GM23248 (cell line): ENCODE data around the gene SEPTIN1. TPM values are rescaled to one million over a fixed set of nuclear protein-coding genes. Genes with fewer than 3 reads are reported as not detected.
A peak's percentile ranks its signal among the peaks of the same experiment; 100 is the strongest.

Source experiments
- DNase-seq: peaks from one replicate; pipeline ENCODE4 v3.0.0-alpha.2; 2015
- H2AFZ ChIP-seq: fragments of 200-600 bp; sonication (generic); 2 replicates; pipeline ENCODE4 v1.6.1; 2016; ENCODE audit warnings: antibody characterized with exemption
- H3F3A ChIP-seq: fragments of 200-600 bp; sonication (generic); 2 replicates; pipeline ENCODE4 v1.6.1; 2016; ENCODE audit warnings: mild to moderate bottlenecking, antibody characterized with exemption, mixed run types; ENCODE audit not compliant: insufficient read depth
- H3K27ac ChIP-seq: fragments of 200-600 bp; sonication (generic); 2 replicates; pipeline ENCODE4 v1.5.1; 2016; ENCODE audit warnings: mild to moderate bottlenecking
- H3K27me3 ChIP-seq: fragments of 200-600 bp; sonication (generic); replicated peaks from 2 replicates; pipeline ENCODE4 v1.6.1; 2016; ENCODE audit warnings: mild to moderate bottlenecking; ENCODE audit not compliant: insufficient read depth
- H3K36me3 ChIP-seq: fragments of 200-600 bp; sonication (generic); 2 replicates; pipeline ENCODE4 v1.6.1; 2016; ENCODE audit warnings: low read depth, mild to moderate bottlenecking
- H3K4me1 ChIP-seq: fragments of 200-600 bp; sonication (generic); 2 replicates; pipeline ENCODE4 v1.6.1; 2016; ENCODE audit warnings: mild to moderate bottlenecking; ENCODE audit not compliant: insufficient read depth
- H3K4me2 ChIP-seq: fragments of 200-600 bp; sonication (generic); one replicate; pipeline ENCODE4 v1.6.1; 2016; ENCODE audit warnings: mild to moderate bottlenecking; ENCODE audit not compliant: unreplicated experiment
- H3K4me3 ChIP-seq: fragments of 200-600 bp; sonication (generic); 2 replicates; pipeline ENCODE4 v1.5.1; 2016; ENCODE audit warnings: mild to moderate bottlenecking
- H3K79me2 ChIP-seq: fragments of 200-600 bp; sonication (generic); 2 replicates; pipeline ENCODE4 v1.6.1; 2016; ENCODE audit warnings: mild to moderate bottlenecking; ENCODE audit not compliant: insufficient read depth
- H3K9ac ChIP-seq: fragments of 200-600 bp; sonication (generic); 2 replicates; pipeline ENCODE4 v1.6.1; 2016; ENCODE audit warnings: mild to moderate bottlenecking
- H3K9me2 ChIP-seq: fragments of 200-600 bp; sonication (generic); 2 replicates; pipeline ENCODE4 v1.6.1; 2016; ENCODE audit warnings: mixed run types, mild to moderate bottlenecking, moderate library complexity; ENCODE audit not compliant: insufficient read depth
- H3K9me3 ChIP-seq: fragments of 200-600 bp; sonication (generic); one replicate; pipeline ENCODE4 v1.6.1; 2017; ENCODE audit warnings: low read depth
- H4K20me1 ChIP-seq: fragments of 200-600 bp; sonication (generic); 2 replicates; pipeline ENCODE4 v1.6.0; 2016; ENCODE audit not compliant: insufficient read depth
- EZH2 ChIP-seq: fragments of 200-600 bp; sonication (generic); IDR thresholded peaks from 2 replicates; pipeline ENCODE4 v1.6.1; 2018; ENCODE audit warnings: antibody characterized with exemption, mild to moderate bottlenecking; ENCODE audit not compliant: insufficient read depth, poor library complexity, severe bottlenecking
- EZH2phosphoT487 ChIP-seq: fragments of 200-600 bp; sonication (generic); IDR thresholded peaks from 2 replicates; pipeline ENCODE4 v1.6.1; 2018; ENCODE audit warnings: antibody characterized with exemption, moderate library complexity, mild to moderate bottlenecking, low read depth; ENCODE audit not compliant: insufficient read depth
- WGBS, 2 experiments: methylation state at CpG; one replicate each; pipeline ENCODE4 v1.1.6; 2015 to 2017; ENCODE audit warnings: low lambda C conversion rate in 2 of 2, low coverage in 1 of 2; ENCODE audit errors: missing lambda C conversion rate in 2 of 2; 5-methylcytosine and 5-hydroxymethylcytosine counted together
- in situ Hi-C: fragments of 300-500 bp; cut with MboI; formaldehyde crosslinking; loops from 2 replicates; pipeline ENCODE4 v1.15.0; 2020
- polyA plus RNA-seq: library from polyadenylated mRNA; unstranded; fragments of >200 nt; fragmentation: Nextera tagmentation; extraction: Ambion mirVana; gene quantifications from 2 replicates; pipeline ENCODE4 v1.2.1, GENCODE V29; 2016
- total RNA-seq: library from RNA; depleted of rRNA; stranded (reverse); fragments of >200 nt; shearing (Covaris generic); gene quantifications from 2 replicates; pipeline ENCODE4 v1.2.3, GENCODE V29; 2014

Gene SEPTIN1
- total and polyA plus RNA-seq, 2 experiments from 2014 or later: 1.9 TPM; not detected in 1

- Histone ChIP-seq H4K20me1 (no peaks in the 10 kb centered on the region), H3K9ac (peak overlapping the region; percentile 97), H3K9me2 (no peaks in the 10 kb centered on the region), H3K9me3 (no peaks in the 10 kb centered on the region), H3K27ac (peak overlapping the region; percentile 100), H2AFZ (peak overlapping the region; percentile 92), H3K36me3 (no peaks in the 10 kb centered on the region), H3K4me3 (peak overlapping the region; percentile 80), H3K79me2 (no peaks in the 10 kb centered on the region), H3F3A (0 out of 2 replicates have a peak, but pooled peaks cover 3% of the 10 kb centered on the region), H3K4me1 (peaks cover 4% of the 10 kb centered on the region), H3K27me3 (no peaks in the 10 kb centered on the region), H3K4me2 (peak overlapping the region; percentile 95)
- WGBS, 2 experiments: 0 to 1% methylated on average over 35 to 39 of the region's 39 CpGs
- peak; percentile 84 for DNase-seq
- in situ Hi-C loops: no loop called here
- TF ChIP-seq EZH2phosphoT487: no peak
These were observed 4.5 kb downstream of the SEPTIN1 start for GRCh38 chr16:30377812-30378235.

- H3K79me2 ChIP-seq: no peaks in the 10 kb centered on the region
- peak overlapping the region; percentile 100 for H3K27ac ChIP-seq
- H3K9ac ChIP-seq: peak overlapping the region; percentile 97
- TF ChIP-seq EZH2phosphoT487 (no peak), EZH2 (no peak)
- no peak for DNase-seq
- peak overlapping the region; percentile 80 for H3K4me3 ChIP-seq
- H3K4me1 ChIP-seq: peaks cover 4% of the 10 kb centered on the region
- peak overlapping the region; percentile 92 for H2AFZ ChIP-seq
- in situ Hi-C loops: no loop called here
- no peaks in the 10 kb centered on the region for H3K27me3 ChIP-seq
- 0 out of 2 replicates have a peak, but pooled peaks cover 3% of the 10 kb centered on the region for H3F3A ChIP-seq
- 46 to 51% methylated on average over 22 to 25 of the region's 29 CpGs for WGBS, 2 experiments
- peak overlapping the region; percentile 95 for H3K4me2 ChIP-seq
- H3K9me3 ChIP-seq: no peaks in the 10 kb centered on the region
- H3K9me2 ChIP-seq: no peaks in the 10 kb centered on the region
- H3K36me3 ChIP-seq: no peaks in the 10 kb centered on the region
- no peaks in the 10 kb centered on the region for H4K20me1 ChIP-seq
These were observed 5.1 kb downstream of the SEPTIN1 start for GRCh38 chr16:30377050-30377811.

- H3F3A ChIP-seq: 0 out of 2 replicates have a peak, but pooled peaks cover 3% of the 10 kb centered on the region
- WGBS, 2 experiments: 97 to 98% methylated on average over 8 of the region's 8 CpGs
- peaks cover 5% of the 10 kb centered on the region for H3K4me1 ChIP-seq
- H3K9ac ChIP-seq: no peak overlapping the region
- H3K4me2 ChIP-seq: no peak overlapping the region
- no peaks in the 10 kb centered on the region for H3K9me3 ChIP-seq
- H3K79me2 ChIP-seq: no peaks in the 10 kb centered on the region
- no peaks in the 10 kb centered on the region for H3K27me3 ChIP-seq
- in situ Hi-C loops: no loop called here
- H2AFZ ChIP-seq: no peak overlapping the region
- no peaks in the 10 kb centered on the region for H3K9me2 ChIP-seq
- no peaks in the 10 kb centered on the region for H3K36me3 ChIP-seq
- no peak for DNase-seq
- TF ChIP-seq EZH2phosphoT487 (no peak), EZH2 (no peak)
- no peaks in the 10 kb centered on the region for H4K20me1 ChIP-seq
- H3K27ac ChIP-seq: no peak overlapping the region
- no peak overlapping the region for H3K4me3 ChIP-seq
These were observed 5.9 kb downstream of the SEPTIN1 start for GRCh38 chr16:30376461-30376902.

- H3K27me3 ChIP-seq: no peaks in the 10 kb centered on the region
- H3K4me1 ChIP-seq: peaks cover 8% of the 10 kb centered on the region
- no peak for DNase-seq
- no peak overlapping the region for H3K4me2 ChIP-seq
- H3K36me3 ChIP-seq: no peaks in the 10 kb centered on the region
- H4K20me1 ChIP-seq: no peaks in the 10 kb centered on the region
- H3F3A ChIP-seq: 0 out of 2 replicates have a peak, but pooled peaks cover 3% of the 10 kb centered on the region
- 91 to 93% methylated on average over 8 of the region's 8 CpGs for WGBS, 2 experiments
- H3K79me2 ChIP-seq: no peaks in the 10 kb centered on the region
- no peak overlapping the region for H3K9ac ChIP-seq
- no peaks in the 10 kb centered on the region for H3K9me3 ChIP-seq
- no peak overlapping the region for H3K4me3 ChIP-seq
- no peak overlapping the region for H2AFZ ChIP-seq
- no peak overlapping the region for H3K27ac ChIP-seq
- H3K9me2 ChIP-seq: no peaks in the 10 kb centered on the region
- TF ChIP-seq EZH2phosphoT487 (no peak), EZH2 (no peak)
- in situ Hi-C loops: no loop called here
These were observed 6.5 kb downstream of the SEPTIN1 start for GRCh38 chr16:30375864-30376263.
